Hematopoietic multipotent progenitor cell treated with erythropoietin and hydrocortisone succinate and interleukin-3 and kit ligand, for 15 days (in vitro differentiated cells): ENCODE results near the gene HMGB2.

Experiments used
- DNase-seq: peaks from one replicate; pipeline ENCODE4 v3.0.0-alpha.2; 2015; ENCODE audit warnings: low spot score

The HMGB2 gene

GRCh38 chr4:173288296-173288695 is 45.9 kb downstream of the HMGB2 start:
- DNase-seq: peak; percentile 93

DNA sequence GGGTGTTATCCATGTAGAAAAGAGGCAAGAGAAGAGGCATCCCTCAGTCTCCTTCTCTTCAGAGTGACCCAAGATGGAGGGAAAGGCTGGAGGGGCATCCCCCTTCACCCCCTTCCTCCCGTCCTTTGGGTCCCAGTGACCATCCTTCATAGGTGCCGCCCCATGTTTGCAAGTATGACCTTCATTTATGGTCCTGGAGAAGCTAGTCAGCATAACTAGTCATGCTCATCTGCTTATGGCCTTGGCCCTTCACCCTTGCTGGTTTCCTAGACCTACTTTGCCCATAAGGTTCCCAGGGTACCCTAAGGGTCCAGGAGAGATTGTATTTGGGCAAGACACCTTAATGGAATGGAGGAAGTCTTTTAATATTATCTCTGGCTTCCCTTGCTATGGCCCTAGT is 46.7 kb downstream of the HMGB2 start:
- no peak for DNase-seq

DNA sequence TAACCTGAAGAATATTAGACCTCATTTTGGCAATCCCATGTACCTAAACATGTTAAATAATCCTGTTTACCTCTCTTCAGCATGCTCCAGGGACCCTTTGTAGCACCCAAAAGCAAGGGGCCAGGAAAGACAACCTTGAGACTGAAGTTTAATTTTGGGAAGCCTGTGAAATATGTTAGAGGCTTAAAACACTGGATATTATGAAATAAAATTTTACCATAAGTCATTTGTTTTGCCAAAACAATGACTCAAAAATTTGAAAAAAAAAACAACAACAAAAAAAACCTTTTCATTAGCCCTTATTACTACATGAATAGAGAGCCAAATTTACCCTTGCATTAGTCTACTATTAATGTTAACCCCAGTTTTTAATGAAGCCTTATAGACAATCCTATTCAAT is 49.7 kb downstream of the HMGB2 start:
- no peak for DNase-seq

DNA sequence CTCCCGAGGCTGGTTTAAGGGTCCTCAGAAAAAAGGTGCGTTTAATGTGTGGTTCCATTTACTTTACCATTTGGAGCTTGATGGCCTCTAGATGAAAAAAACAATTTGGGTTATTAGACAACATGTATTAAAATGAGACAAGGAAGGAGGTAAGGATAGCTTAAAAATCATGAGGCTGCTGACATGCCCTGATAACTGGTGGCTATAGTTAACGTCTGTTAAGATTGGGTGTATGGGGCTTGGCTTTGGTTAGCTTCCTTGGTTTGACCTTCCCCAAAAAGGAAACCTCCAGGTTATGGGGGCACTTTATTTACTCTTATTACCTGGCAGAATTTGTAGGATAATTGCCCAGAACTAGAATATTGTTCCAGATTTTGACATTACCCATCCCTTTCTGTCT is 51.5 kb downstream of the HMGB2 start:
- DNase-seq: no peak

DNA sequence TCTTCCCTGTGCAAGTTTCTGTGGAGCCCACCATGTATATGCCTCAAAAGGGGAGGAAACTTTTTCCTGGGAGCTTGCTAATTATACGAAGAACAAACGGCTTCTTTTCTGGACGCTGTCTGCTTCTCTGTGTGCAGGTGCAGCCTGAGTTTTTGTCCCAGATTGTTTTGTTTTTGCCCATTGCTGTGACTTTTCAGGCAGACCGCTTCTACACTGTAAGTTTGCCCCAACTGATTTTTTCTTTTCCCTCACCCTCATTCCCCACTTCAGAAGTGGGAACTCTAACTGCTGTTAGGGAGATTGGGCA is 51.9 kb downstream of the HMGB2 start:
- DNase-seq: no peak

GRCh38 chr4:173281406-173282255 is 52.5 kb downstream of the HMGB2 start:
- DNase-seq: peak; percentile 49
